CD4-positive, alpha-beta T cell treated with Interleukin-12 subunit alpha and Interleukin-12 subunit beta, for 1 hour (primary cell): ENCODE results near the gene CLDN25.
"Not testable (repeated sequence)": the region's sequence is repeated elsewhere in the genome, so short reads cannot be mapped to it uniquely, and the experiment has no call there.

ENCODE experiments used
- DNase-seq: peaks from one replicate; pipeline ENCODE4 v3.0.0-alpha.2; 2020

The CLDN25 gene

GRCh38 chr11:113779496-113779895 is at the start of gene CLDN25:
CLDN25 (plus strand) TSS chr11:113779796; CDS start chr11:113779796, 0 bp downstream.
- no peak for DNase-seq

DNA sequence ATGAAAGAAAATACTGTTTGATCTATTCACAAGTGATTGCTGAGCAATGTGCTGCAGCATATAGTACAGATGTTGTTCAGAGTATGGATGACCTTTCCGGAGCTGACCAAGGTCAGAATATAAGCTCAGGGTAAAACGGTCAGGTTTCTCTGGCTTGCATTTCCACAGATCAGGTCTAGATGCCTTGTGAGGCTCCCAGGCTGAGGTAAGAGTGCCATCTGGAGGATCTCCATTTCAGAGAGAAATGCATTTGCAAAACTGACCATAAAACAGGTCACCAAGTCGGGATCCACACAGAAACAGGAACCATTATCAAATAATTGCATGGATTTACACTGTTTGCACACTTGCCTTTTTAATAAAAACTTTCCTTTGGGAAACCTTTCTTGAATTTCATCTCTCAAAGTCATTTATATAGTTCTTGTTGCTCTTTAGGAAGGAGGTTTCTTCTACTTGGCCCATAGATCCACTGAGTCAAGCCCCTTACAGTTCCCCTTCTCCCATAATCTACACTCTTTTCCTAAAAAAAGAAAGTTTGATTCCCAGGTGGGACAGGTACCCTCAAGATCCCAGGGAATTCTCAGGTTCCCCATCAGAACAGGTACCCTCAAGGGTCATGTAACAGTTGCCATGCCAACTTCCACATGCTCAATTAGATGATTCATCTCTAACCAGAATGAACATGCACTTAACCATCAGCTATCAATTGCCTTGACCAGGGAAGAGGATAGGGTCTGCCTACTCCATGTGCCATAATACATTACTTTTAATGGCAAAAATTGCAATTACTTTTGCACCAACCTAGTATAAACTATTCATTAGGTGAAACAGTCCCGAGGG is 48.5 kb upstream of the CLDN25 start:
- no peak for DNase-seq

GRCh38 chr11:113732092-113732491 is 47.5 kb upstream of the CLDN25 start:
- no peak for DNase-seq

DNA sequence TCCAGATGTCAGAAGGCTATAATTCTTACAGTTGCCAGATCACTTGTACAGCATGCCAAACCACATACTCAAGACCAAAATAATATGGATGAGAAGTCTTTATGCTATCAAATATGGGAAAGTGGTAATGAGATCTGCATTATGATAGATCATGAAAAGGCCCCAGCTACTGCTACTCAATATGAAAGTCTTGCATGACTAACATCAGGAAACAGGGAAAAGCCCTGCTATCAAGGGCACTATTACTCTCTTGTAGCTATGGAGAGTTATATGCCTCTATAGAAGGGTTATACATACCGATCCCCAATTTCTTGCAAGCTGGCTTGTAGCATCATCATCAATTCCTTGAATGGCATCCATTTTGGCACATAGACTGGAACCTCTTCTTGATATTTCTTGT is 43.3 kb upstream of the CLDN25 start:
- DNase-seq, result no peak

GRCh38 chr11:113752932-113753331 is 26.7 kb upstream of the CLDN25 start:
- DNase-seq, result no peak

GRCh38 chr11:113760241-113760640 is 19.4 kb upstream of the CLDN25 start:
- DNase-seq, result no peak

DNA sequence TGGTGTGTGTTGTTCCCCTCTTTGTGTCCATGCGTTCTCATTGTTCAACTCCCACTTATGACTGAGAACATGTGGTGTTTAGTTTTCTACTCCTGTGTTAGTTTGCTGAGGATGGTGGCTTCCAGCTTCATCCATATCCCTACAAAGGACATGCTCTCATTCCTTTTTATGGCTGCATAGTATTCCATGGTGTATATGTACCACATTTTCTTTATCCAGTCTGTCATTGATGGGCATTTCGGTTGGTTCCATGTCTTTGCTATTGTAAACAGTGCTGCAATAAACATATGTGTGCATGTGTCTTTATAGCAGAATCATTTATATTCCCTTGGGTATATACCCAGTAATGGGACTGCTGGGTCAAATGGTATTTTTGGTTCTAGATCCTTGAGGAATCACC is 16.6 kb upstream of the CLDN25 start:
- not testable (repeated sequence) for DNase-seq

GRCh38 chr11:113764527-113765219 is 14.9 kb upstream of the CLDN25 start:
- no peak for DNase-seq

- no peak for DNase-seq
These were observed 7.6 kb upstream of the CLDN25 start for GRCh38 chr11:113771964-113772363.

DNA sequence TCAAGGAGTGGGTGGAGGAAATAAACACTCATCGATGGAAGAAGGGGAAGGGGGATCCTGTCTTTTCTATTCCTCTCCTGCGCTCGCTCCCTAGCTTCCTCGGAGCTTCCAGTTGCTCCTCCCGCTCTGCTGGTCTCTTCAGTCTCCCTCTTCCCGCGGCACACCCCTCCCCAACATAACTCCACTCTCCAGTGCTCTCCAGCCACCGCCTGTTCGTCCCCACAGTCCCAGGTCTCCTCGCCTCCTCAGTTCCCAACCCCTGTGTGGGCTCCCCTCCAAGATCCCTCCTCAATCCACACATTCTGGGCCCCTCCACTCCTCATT is 6.5 kb upstream of the CLDN25 start:
- DNase-seq, result no peak

DNA sequence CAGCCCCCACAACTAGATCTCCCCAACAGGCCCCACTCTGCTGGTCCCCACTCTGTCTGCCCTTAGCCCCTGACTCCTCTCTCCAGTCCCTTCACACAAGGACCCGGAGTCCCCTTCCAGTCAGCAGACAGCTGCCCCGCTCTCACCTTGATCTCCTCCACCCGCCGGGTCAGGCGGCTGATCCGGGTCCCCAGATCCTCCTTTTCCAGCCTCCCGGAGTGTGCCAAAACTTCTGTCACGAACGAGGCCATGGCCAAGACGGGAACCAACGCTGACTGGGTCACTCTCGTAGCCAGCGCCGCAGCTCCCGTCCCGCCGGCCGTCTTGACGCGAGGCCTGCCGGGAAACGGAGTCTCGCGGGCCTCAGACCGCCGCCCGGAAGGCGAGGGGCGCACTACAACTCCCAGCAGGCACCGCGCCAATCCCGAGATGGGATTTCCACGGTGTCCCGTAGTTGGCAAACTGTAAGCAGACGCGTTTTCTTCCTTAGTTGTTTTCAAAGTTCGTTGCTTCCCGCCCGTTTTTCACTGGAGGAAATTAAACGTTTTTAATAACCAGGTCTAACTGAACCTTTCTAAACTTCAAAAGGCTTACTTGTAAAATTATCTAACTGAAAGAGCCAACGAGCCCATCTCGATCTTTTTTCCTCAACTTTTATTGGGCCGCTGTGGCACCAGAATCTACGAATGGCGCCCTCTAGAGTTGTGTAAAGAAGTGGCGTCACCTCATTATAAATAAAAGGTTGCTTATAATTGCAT is 6.0 kb upstream of the CLDN25 start, which contains the start of gene ZW10:
TSS of gene ZW10 (minus strand) at position 277 of the 758 bp plus-strand sequence. CDS start at position 251, 26 bp downstream.
- peak; percentile 92 for DNase-seq

DNA sequence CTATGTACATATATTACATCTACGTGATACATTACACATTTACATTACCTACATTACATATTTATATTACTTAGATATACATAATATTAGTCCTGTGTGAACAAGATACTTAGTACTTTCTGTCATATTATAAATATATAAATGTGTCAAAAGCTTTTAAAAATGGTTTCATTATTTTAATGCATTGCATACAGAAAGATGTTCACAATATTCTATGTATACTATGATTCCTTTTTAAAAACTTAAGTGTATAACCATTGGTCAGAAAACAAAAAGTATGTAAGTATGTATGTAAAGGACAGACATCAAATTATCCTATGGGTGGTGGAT is 5.5 kb upstream of the CLDN25 start:
- DNase-seq, result no peak

- no peak for DNase-seq
These were observed 1.3 kb upstream of the CLDN25 start for GRCh38 chr11:113778111-113778910.

GRCh38 chr11:113781682-113782081 is 2.1 kb downstream of the CLDN25 start:
- no peak for DNase-seq

DNA sequence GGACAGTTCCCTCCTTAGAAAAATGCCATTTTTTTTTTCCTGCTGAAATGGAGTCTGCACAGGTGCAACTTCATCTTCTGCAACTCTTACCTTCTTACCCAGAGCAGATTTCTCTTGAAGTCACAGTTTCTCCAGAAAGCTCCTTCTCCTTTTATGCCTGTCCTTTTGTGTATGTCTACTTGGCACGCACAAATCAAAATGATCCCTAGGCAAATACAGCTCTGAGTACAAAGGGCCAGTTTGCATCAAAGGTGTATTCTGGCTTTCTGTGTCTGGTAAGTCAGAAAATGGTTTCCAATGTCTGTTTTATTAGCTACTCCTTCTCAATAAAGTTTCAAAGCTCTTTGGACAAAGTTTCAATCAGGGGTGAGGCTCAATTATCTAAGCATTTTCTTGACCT is 2.5 kb downstream of the CLDN25 start:
- DNase-seq, result no peak

DNA sequence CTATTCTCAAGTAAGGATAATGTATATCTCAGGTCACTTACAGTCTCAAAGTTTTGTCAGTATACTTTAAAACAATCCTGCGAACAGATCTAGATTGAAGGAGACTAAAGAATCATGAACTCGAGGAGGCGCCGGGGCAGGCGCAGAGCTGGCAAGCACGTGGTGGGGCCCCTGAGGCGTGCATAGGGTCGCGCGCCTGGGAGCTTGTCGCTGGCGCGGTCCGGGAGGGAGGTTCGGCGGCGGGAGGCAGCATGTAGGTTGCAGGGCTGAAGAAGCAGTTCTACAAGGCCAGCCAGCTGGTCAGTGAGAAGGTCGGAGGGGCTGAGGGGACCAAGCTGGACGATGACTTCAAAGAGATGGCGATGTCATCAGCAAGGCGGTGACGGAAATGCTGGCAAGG is 9.4 kb downstream of the CLDN25 start:
- DNase-seq, result not testable (repeated sequence)

DNA sequence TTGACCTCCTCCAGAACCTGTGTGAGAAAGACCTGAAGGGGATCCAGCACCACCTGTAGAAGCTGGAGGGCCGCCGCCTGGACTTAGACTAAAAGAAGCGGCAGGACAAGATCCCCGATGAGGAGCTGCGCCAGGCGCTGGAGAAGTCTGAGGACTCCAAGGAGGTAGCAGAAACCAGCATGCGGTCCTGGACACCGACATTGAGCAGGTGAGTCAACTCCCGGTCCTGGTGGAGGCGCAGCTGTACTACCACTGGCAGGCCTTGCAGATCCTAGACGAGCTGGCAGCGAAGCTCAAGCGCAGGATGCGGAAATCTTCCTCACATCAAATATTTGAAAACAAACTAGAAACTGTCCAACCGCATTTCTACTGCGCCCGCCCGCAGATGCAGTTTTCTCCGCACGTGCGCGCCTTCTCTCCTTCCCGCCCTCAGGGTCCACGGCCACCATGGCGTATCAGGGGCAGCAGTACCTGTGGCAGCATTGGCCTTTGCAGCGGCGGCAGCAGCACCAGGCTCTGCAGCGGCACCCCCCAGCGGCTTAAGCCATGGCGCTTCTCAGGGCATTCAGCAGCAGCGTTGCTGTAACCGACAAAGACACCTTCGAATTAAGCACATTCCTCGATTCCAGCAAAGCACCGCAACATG is 10.2 kb downstream of the CLDN25 start:
- no peak for DNase-seq

GRCh38 chr11:113796663-113797259 is 17.2 kb downstream of the CLDN25 start:
- peak; percentile 27 for DNase-seq

GRCh38 chr11:113802621-113803020 is 23.0 kb downstream of the CLDN25 start:
- DNase-seq, result no peak

DNA sequence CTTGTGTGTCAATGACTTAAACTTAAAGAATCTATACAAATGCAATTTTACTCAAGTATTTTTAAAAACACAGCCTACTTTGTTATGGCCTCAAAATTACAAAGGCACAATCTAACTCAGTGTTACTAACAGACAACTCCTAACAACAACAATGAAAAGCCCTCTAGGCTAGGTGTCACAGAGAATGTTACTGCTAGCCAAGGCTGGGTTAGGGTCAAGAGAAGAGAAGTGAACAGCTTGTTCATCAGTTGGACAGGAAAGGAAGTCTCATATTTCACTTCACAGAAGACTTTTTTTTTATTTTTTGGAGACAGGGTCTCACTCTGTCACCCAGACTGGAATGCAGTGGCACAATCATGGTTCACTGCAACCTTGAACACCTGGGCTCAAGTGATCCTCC is 26.0 kb downstream of the CLDN25 start:
- DNase-seq, result no peak

DNA sequence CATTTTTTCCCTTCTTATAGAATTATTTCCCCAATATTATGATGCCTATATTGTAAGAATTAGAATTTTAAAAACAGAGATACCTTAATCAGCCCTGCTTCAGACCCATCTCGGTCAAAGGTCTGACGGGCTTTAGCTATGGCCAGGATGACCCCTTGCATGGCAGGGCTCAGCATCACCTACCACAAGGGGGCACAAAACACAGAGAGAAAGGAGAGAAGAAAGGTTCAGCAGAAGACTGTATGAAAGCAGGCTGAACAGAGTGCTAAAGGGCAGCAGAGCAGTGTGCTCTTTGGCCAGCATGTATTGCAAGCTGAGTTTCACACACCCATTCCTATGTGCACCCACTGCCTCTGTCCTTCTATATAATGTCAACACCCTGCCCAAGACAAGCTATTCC is 26.8 kb downstream of the CLDN25 start:
- no peak for DNase-seq

DNA sequence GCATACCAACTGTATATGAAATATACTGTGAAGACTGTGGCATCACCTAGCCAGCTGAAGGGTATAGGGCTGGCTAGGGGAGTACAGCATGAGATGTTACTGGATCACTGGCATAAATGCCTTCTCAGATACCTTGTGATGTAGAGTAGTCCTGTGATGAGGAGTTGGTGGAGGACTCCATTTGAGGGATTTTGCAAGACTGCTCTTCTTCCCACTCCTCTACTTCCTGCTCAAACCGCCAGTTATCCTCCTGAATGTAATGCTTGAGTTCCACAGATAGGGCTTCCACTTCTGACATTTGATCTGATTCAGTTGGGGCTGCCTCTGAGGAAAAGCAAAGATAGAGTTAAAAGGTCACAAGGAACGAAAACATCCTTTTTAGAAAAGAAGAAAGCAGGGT is 29.3 kb downstream of the CLDN25 start:
- no peak for DNase-seq
